HuH-7 (cell line): ENCODE results near the gene IGFBPL1.

ENCODE experiments used
- DNase-seq: peaks from one replicate; pipeline ENCODE4 v3.0.0; 2011; ENCODE audit warnings: low spot score

IGFBPL1 gene

GRCh38 chr9:38432922-38433510 lies 8.8 kb upstream of the IGFBPL1 start:
- no peak for DNase-seq

- DNase-seq, result no peak
Measured at GRCh38 chr9:38431116-38431515, 6.9 kb upstream of the IGFBPL1 start.

DNA sequence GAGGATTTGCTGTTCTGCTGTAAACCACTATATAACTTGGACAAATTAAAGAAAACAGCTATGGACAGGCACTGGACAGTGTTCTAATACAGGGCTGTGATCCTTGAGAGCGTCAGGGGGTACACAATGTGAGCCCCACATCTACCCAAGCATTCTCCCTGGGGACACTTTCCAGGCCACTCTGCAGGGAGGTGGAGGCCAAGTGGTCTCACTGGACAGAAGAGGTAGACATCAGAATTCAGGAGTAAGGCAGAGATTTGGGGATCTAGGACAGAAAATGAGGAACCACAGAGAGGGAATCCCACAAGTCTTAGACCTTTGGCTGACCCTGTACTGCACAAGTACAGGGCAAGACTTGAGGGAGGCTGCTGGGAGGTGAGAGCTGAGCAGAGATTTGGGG lies 3.8 kb upstream of the IGFBPL1 start:
- no peak for DNase-seq

DNA sequence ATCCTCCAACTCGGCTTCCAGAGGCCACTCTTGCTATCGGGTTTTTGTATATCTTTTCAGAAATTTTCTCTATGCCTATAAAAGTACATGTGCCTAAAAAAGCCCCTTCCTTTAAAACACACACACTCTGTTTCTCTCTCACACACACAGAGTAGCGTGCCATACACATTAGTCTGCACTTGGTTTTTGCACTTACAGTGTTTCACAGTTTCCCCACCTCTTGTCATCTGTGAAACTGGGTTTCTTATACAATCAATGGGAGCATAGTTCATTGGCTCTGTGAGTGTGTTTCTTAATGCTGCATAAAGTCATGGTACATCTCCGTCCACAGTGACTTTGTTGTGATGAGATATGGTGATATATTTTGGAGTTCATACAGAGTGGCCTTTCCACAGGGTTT lies 664 bp upstream of the IGFBPL1 start:
- DNase-seq, result no peak

DNA sequence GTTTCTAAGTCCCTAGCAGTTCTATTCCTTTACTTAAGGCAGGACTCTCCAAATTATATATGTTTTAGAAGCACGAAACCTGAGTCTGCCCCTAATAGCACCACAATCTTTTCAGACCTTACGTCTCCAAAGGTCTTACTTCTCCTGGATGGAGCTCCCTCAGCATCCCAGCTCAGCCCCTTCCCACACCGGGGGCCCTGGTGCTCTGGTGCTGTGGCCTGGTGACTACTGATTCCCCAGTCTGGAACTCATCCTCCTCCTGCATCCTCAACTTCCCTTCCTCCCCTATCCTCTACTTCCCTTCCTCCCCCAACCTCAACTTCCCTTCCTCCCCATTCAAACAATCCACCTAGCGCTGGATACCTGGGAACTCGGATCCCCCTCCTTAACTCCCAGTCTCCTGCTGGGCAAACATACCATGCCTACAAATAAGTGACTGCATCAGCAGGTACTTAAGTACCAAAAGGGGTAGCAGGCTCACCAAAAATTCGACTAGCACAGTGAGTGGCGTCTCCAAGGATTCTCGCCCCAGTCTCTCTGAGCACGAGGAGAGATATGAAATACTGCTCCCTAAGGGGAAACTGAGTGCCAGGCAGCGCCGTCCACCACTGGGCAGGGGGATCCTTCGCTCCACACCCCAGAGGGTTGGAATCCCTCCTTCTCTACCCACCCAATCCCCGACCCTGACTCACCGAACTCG lies 831 bp downstream of the IGFBPL1 start:
- DNase-seq, result no peak

DNA sequence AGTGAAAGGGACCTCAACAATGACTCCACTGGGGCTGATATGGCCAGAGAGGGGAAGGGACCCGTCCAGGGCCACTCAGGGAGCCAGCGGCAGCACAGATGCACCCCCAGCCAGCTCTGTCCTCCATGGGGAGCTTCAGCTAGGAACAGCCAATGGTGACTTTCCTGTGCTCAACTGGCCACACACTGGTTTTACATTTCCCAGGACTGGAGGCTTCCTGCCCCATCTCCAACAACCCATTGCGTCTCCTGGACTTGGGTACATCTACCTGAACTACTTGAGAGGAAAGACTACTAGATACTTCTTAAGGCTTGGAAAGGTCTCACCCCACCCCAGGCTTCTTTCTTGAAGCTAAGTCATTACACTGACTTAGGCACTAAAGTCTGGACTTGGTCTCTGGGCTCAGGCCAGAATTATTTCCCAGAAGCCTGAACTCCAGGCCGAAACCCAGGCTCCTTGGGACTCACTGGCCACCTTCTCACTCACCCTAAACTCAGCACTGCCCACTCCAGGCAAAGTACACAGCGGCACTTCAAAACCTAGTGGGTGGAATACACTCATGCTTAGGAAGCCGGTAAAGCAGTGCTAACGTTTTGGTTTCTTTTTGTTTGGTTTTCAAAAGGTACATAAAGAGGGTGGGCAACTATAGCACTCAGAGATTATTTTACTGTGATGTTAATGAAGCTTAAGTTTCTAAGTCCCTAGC lies 1.5 kb downstream of the IGFBPL1 start:
- no peak for DNase-seq

DNA sequence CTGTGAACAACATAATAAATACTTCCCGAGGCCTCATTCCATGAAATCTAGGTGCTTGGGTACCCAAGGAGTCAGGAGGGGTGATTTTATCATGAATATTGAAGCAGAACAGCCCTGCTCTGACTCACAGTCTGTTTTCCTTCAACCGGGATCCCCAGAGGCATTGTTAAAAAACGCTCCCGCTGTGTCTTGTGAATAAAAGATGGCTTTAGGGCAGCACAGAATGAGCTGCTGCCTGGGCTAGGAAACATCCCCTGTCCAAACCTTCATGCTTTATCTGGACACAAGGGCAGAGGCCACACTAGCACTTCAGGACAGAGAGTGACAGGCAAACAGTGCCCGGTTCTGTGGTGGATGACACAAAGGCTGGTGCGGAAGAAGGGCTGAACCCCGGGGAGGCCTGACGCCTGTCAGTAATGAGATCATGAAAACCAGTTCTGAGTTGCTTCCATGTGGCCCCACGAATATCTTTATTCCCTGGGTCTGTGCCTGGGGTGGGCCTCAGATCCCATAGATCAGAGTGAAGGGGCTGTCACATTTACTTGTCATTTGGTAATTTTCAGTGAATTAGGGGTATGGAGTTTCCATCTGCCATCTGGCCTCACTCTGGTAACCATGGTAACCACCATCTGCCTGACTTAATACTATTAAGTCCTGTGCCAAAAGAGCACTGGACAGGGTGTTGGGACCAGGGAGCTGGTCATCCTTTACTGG lies 2.6 kb downstream of the IGFBPL1 start:
- DNase-seq, result no peak

GRCh38 chr9:38419181-38419580 lies 5.1 kb downstream of the IGFBPL1 start:
- DNase-seq, result no peak

DNA sequence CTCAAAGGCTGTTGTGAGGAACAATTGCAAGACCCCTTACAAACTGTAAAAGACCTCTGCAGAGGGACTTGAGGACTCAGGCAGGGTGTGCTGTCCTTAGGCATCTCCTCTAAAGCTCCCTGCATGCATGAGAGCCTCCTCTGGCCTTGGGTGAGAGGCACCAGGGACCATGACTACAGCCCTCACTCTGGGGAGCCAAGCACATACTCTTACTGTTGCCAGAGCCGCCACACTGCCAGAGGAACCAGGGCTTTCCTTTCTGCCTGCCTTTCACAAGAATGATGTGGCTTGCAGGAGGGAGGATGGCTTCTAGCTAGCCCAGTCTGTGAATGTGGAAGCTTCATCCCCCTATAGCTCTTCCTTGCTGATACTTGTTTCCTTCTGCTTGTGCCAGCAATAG lies 5.9 kb downstream of the IGFBPL1 start:
- no peak for DNase-seq

GRCh38 chr9:38417003-38417945 lies 7.0 kb downstream of the IGFBPL1 start:
- peak; percentile 50 for DNase-seq

- DNase-seq, result no peak
Measured at GRCh38 chr9:38416461-38416860, 7.8 kb downstream of the IGFBPL1 start.

- no peak for DNase-seq
Measured at GRCh38 chr9:38415856-38416255, 8.4 kb downstream of the IGFBPL1 start.

GRCh38 chr9:38414040-38414723 lies 10.1 kb downstream of the IGFBPL1 start:
- DNase-seq, result no peak

DNA sequence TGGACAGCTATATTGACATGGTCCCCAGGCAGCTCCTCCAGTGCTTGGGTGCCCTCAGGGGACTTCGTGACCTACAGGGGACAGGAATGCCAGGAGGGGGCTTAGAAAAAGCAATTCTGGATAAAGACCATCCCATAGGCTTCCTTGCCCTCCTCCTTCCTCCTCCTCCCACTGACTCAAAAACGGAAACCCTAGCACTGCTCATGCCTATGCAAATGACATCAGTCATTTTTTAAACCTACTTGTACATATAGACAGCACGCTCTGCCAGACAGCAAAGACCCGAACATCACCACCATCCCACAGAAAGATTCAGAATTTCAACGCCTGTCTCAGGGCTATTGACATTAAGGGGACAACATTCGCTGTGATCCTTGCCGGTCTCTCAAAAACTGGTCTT lies 11.0 kb downstream of the IGFBPL1 start:
- no peak for DNase-seq

DNA sequence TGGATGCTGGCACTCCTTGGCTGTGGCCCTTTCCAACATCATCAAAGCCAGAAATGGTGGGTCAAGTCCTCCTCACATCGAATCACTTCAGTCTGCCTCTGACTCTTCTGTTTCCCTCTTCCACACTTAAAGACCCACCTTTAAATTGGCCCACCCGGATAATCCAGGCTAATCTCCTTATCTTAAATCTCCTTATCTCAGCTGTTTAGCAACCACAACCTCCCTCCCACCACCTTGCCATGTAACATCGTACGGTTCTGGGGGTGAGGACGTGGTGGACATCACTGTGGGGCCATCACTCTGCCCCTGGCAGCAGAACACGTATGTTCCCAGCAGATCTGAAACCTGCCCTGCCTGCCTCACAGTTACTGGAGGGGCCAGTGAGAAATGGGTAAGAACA lies 11.5 kb downstream of the IGFBPL1 start:
- DNase-seq, result no peak

GRCh38 chr9:38408719-38409118 lies 15.5 kb downstream of the IGFBPL1 start:
- DNase-seq, result no peak

- no peak for DNase-seq
Measured at GRCh38 chr9:38406476-38407186, 17.6 kb downstream of the IGFBPL1 start.

DNA sequence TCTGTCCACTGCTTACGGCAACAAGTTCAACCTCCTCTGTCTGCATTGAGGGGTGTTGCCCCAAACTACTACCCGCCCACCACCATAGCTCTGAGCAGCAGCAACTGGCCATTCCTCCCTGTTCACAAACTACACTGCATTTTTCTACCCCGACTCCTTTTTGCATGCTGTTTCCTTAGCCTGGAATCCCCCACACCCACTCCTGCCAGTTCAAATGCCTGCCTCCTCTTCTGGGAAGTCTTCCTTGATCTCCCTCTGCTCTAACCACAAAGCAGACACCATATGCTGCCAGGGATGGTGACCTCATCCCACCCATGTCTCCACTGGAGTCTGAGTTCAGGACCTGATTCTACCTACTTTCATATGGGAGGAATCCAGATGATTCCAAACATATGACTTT lies 18.5 kb downstream of the IGFBPL1 start:
- no peak for DNase-seq

GRCh38 chr9:38404314-38404713 lies 19.9 kb downstream of the IGFBPL1 start:
- DNase-seq, result no peak

- DNase-seq, result no peak
Measured at GRCh38 chr9:38401994-38402393, 22.3 kb downstream of the IGFBPL1 start.
